GM18520 (cell line): ENCODE results near the gene DCAKD.

ENCODE experiments used
- ATAC-seq: cut with Tn5 transposase; IDR thresholded peaks from one replicate; pipeline ENCODE4 v1.9.1; 2021; ENCODE audit not compliant: unreplicated experiment

Gene DCAKD

DNA sequence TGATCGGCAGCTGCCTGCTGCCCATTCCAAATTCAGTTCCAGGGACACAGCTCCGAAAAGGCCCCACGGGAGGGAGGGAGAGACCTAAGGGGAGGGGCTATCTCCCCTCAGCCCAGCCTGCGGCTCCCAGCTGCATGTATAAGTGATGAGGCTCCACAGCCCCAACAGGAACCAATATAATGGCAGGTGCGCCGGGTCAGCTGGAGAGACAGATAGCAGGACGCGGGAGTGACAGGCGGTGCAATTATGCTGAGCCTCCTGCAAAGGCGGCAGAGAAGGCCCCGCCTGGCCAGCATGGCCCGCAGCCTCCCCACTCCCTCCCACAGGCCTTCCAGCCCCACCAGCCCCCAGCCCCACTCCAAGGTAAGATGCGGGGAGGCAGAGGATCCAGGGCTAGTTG, 75.2 kb downstream of the DCAKD start:
- ATAC-seq = no peak
